Fibroblast of the aortic adventitia (primary cell): ENCODE measurements around the gene OXER1. TPM values are rescaled to one million over a fixed set of nuclear protein-coding genes. Genes with fewer than 3 reads are reported as not detected.

Experiments used
- DNase-seq: peaks from one replicate; pipeline ENCODE4 v3.0.0-alpha.2; 2010; ENCODE audit warnings: low read depth
- H3K4me3 ChIP-seq: 2 replicates; pipeline ENCODE4 v1.5.1; 2011; ENCODE audit warnings: low read depth, mild to moderate bottlenecking, control low read depth, low read length, moderate library complexity
- total RNA-seq: library from RNA; depleted of rRNA; stranded (reverse); fragments of >200 nt; gene quantifications from 2 replicates; pipeline ENCODE4 v1.2.3, GENCODE V29; 2012; ENCODE audit warnings: low replicate concordance
- TF ChIP-seq, protein P1 (sequence below): IDR thresholded peaks from 2 replicates; pipeline ENCODE4 v1.5.1; 2011; ENCODE audit warnings: mild to moderate bottlenecking, low read length, control low read depth, inconsistent platforms; ENCODE audit not compliant: insufficient read depth

The OXER1 gene
- total RNA-seq, 1 donor: 0.27 TPM

DNA sequence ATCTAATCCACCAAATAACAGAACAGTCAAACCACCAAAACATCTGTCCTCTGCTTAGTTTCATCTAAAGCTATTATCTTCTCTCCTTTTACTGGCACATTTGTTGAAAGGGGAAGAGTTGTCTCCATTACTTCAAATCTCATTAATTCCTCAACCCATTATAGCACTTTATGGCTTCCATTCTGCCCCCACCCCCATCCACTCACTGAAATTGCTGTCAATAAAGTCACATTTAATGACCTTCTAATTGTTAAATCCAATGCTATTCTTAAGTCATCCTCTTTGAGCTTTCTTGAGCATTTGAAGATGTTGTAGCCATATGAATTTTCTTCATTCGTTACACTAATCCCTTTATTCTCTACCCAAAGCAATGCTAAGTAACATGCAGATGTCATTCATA is 5.2 kb downstream of the OXER1 start:
- H3K4me3 ChIP-seq: no peak overlapping the region
- TF ChIP-seq, protein P1, sequence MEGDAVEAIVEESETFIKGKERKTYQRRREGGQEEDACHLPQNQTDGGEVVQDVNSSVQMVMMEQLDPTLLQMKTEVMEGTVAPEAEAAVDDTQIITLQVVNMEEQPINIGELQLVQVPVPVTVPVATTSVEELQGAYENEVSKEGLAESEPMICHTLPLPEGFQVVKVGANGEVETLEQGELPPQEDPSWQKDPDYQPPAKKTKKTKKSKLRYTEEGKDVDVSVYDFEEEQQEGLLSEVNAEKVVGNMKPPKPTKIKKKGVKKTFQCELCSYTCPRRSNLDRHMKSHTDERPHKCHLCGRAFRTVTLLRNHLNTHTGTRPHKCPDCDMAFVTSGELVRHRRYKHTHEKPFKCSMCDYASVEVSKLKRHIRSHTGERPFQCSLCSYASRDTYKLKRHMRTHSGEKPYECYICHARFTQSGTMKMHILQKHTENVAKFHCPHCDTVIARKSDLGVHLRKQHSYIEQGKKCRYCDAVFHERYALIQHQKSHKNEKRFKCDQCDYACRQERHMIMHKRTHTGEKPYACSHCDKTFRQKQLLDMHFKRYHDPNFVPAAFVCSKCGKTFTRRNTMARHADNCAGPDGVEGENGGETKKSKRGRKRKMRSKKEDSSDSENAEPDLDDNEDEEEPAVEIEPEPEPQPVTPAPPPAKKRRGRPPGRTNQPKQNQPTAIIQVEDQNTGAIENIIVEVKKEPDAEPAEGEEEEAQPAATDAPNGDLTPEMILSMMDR: no peak
- no peak for DNase-seq

DNA sequence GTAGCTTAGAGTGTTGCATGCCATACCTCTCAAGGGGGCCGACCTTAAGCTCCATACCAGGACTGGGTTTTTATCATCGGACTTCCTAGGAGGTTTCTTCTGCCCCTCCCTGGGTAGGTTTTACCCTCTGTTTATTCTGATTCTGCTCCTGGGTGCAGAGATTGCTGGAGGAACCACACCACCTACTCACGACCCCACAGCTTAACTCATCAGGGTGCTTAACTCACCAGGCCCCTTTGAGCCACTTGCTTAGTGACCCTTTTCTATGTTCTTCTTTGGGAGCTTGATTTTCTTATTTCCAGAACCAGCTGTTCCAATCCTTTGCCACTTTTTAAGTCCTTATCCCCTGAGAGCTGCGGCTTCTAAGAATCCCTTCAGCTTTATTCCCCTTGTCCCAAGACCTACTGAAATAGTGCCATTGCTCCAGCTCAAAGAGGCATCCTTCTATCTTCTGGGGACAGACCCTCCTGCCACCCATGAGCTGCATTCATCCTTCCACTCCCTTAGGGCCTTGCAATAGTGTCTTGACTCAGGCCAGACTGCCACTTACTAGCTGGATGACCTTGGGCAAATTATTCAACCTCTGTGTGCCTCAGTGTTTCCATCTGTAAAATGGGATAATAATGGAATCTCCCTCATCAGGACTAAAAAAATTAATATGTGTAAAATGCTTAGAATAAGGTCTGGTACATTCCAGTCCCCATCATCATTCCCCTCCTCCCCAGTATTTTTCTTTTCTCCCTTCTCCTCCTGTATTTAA is 5.8 kb downstream of the OXER1 start:
- no peak overlapping the region for H3K4me3 ChIP-seq
- TF ChIP-seq, protein P1: no peak
- no peak for DNase-seq

- TF ChIP-seq, protein P1: no peak
- DNase-seq: no peak
- no peak overlapping the region for H3K4me3 ChIP-seq
Observed at GRCh38 chr2:42756966-42757513, 6.9 kb downstream of the OXER1 start.

- DNase-seq: no peak
- H3K4me3 ChIP-seq: no peak overlapping the region
- TF ChIP-seq, protein P1: no peak
Observed at GRCh38 chr2:42756150-42756775, 7.7 kb downstream of the OXER1 start.

DNA sequence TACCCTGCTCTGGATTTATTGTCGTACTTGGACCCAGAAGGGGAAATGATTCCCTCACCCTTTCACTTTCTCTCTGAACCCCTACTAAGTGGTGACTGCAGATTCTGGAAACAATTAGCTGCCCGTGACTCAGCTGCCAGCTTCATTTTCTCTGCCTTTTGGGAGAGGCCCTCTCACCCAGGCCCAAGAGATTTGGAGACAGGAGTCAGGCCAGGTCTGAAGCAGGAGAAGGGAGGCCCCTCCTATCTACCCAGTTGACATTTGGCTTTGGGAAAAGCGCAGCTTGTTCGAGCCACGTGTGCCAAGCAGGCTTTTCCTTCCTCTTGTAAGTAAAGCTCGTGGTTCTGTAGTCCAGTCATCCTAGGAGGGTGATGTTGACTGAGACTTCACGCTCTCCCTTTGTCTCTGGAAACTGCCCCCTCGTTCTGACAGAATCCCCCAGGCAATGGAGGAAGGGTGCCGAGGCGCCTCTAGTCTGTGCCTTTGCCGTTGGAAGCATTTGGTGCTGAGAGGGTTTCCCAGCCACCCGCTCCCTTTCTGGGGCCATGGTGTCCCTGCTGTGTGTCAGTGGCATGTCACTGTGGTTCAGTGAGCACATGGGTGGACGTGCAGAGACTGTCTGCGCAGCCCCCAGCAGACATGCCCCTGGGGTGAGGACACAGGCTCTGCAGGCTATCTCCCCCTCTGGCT is 8.6 kb downstream of the OXER1 start:
- peak; percentile 76 for DNase-seq
- TF ChIP-seq, protein P1: no peak
- no peak overlapping the region for H3K4me3 ChIP-seq

DNA sequence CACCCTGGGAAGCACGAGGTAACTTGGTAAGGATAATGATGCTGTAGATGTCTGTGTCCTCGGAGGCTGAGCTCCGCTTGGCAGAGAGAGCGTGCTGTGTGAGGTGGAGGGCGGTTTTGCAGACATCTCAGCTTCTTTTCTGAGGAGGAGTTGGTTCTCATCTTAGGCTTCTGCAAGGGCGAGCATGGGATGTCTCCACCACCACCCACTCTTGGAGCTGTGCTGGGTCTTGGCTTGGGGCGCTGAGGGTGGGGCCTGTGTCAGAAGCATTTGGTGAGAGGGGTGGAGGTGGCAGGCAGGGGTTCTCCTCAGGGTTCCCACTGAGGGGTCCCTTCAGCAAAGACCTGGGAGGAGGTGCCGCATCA is 9.2 kb downstream of the OXER1 start:
- DNase-seq: peak; percentile 16
- no peak overlapping the region for H3K4me3 ChIP-seq
- TF ChIP-seq, protein P1: no peak
